CD4-positive, alpha-beta memory T cell (primary cell): Measurements from ENCODE around the gene RAB27A. TPM values are rescaled to one million over a fixed set of nuclear protein-coding genes. Genes with fewer than 3 reads are reported as not detected.
"Not testable (repeated sequence)": the region's sequence is repeated elsewhere in the genome, so short reads cannot be mapped to it uniquely, and the experiment has no call there.

Experiments
- CTCF ChIA-PET: fragments of 350-600 bp; sonication (Branson Sonifier 250); formaldehyde crosslinking; loops from one replicate; lab custom pipeline; 2021; ENCODE audit warnings: inconsistent platforms; ENCODE audit not compliant: partially characterized antibody; lab: Charles Lee
- POLR2A ChIA-PET: fragments of 350-600 bp; sonication (Branson Sonifier 250); formaldehyde crosslinking; loops from one replicate; lab custom pipeline; 2021; ENCODE audit not compliant: partially characterized antibody; lab: Charles Lee
- DNase-seq, 5 donors: peaks; one replicate each; pipeline versions ENCODE4 v3.0.0 to v3.0.0-alpha.2; 2020 to 2022; ENCODE audit warnings: mixed read lengths in 1 of 5
- H3K27ac ChIP-seq: one replicate; pipeline ENCODE4 v1.7.0; 2013; ENCODE audit warnings: low read depth, low read length
- H3K27me3 ChIP-seq: 2 replicates; pipeline ENCODE4 v1.7.0; 2013; ENCODE audit warnings: mild to moderate bottlenecking, low read length, moderate library complexity; ENCODE audit not compliant: insufficient read depth
- H3K36me3 ChIP-seq: 2 replicates; pipeline ENCODE4 v1.7.0; 2013; ENCODE audit warnings: mild to moderate bottlenecking, low read length, moderate library complexity; ENCODE audit not compliant: insufficient read depth
- H3K4me1 ChIP-seq: 2 replicates; pipeline ENCODE4 v1.7.0; 2013; ENCODE audit warnings: mild to moderate bottlenecking, low read length, moderate library complexity; ENCODE audit not compliant: insufficient read depth
- H3K4me3 ChIP-seq, 2 donors: one replicate each; pipeline ENCODE4 v1.7.0; 2013; ENCODE audit warnings: low read length in 2 of 2, mild to moderate bottlenecking in 1 of 2
- H3K9me3 ChIP-seq, 2 donors: one replicate each; pipeline ENCODE4 v1.7.0; 2013; ENCODE audit warnings: low read length in 2 of 2, control low read depth in 1 of 2; ENCODE audit not compliant: control insufficient read depth in 1 of 2
- H3K27ac Mint-ChIP-seq, 7 donors: one replicate each; pipeline ENCODE4 v1.8.0; 2020 to 2021; ENCODE audit warnings: mixed read lengths in 7 of 7, mild to moderate bottlenecking in 6 of 7, inconsistent platforms in 3 of 7, moderate library complexity in 3 of 7
- H3K27me3 Mint-ChIP-seq, 2 donors: one replicate each; pipeline ENCODE4 v1.8.0; 2020 to 2021; ENCODE audit warnings: mixed read lengths in 2 of 2
- H3K36me3 Mint-ChIP-seq, 2 donors: one replicate each; pipeline ENCODE4 v1.8.0; 2020 to 2021; ENCODE audit warnings: mixed read lengths in 2 of 2, inconsistent platforms in 1 of 2, mild to moderate bottlenecking in 1 of 2
- H3K4me1 Mint-ChIP-seq, 4 donors: one replicate each; pipeline ENCODE4 v1.8.0; 2020 to 2021; ENCODE audit warnings: mixed read lengths in 4 of 4, mild to moderate bottlenecking in 1 of 4
- H3K4me3 Mint-ChIP-seq, 8 donors: one replicate each; pipeline ENCODE4 v1.8.0; 2020 to 2021; ENCODE audit warnings: mixed read lengths in 8 of 8, mild to moderate bottlenecking in 7 of 8, moderate library complexity in 6 of 8, inconsistent platforms in 3 of 8
- H3K9me3 Mint-ChIP-seq, 8 donors: one replicate each; pipeline ENCODE4 v1.8.0; 2020 to 2021; ENCODE audit warnings: mixed read lengths in 8 of 8, mild to moderate bottlenecking in 5 of 8, inconsistent platforms in 3 of 8, moderate library complexity in 1 of 8
- intact Hi-C: fragments of 100-400 bp; cut with micrococcal nuclease; formaldehyde crosslinking; loops from one replicate; pipeline ENCODE4 v1.15.1; 2023
- polyA plus RNA-seq, 2 donors: library from polyadenylated mRNA; unstranded; fragments of 300-500 nt; fragmentation: Illumina TruSeq; gene quantifications; one replicate each; pipeline ENCODE4 v1.2.3, GENCODE V29; 2021
- total RNA-seq, 2 experiments: library from RNA; stranded (reverse); gene quantifications; one replicate each; pipeline ENCODE4 v1.2.3, GENCODE V29; 2021

The RAB27A gene
- total and polyA plus RNA-seq, 4 experiments from 2014 or later: 44.6 to 55.7 (median 52.3) TPM

DNA sequence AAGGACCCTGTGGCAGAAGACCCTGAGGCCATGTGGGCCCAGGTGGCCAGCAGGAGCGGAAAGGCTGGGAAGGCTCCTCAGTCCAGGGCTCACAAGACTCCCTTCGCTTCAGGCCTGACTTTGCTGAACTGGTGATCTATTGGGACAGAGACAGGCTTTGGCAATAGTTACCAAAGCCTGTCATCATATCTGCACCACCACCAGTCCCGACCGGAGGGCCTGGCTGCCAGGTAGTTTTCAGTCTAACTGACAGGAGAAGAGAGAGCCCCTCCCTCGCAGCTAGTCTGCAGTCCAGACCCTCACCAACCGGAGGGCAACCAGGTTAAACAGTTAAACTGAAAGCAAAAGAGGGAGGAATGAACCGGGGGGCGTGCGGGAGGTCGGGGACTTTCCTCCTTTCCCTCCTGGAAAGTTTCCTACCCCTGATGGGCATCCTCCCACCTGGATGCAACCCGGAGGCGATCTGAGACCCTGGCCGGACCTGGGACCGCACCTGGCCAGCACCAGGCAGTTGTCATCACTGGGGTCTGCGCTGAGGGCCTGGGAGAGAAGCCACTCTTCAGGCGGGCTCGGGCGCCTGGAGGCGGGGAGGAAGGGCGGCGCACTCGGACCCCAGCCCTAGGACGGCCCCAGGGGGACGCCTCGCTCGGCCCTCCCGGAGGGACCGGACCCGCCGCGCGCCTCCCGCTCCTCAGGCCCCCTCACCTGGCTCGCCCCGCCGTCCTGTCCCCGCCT lies 435 bp downstream of the RAB27A start:
- peak overlapping the region; percentile 93 to 96 (median 94) for H3K4me3 Mint-ChIP-seq
- peak overlapping the region; percentile 87 to 98 (median 96) for H3K27ac Mint-ChIP-seq
- intact Hi-C loops: loop anchor here (2.0 kb wide), 1 partner anchor 120 kb away; the partner anchor contains the start of genes CCPG1 and PIERCE2
- H3K27me3 Mint-ChIP-seq: no peaks in the 10 kb centered on the region
- CTCF ChIA-PET: interaction anchor here (1.1 to 3.3 kb wide), 3 partner anchors 12 to 72 kb away, joined by 3 to 21 read pairs (median 6); no protein-coding TSS in a partner anchor
- H3K36me3 Mint-ChIP-seq: peaks cover 7 to 19% of the 10 kb centered on the region in 2 donors
- peaks cover 50% of the 10 kb centered on the region for H3K4me1 ChIP-seq
- peak; percentile 23 to 61 (median 29) for DNase-seq
- peak overlapping the region; percentile 72 to 85 for H3K4me3 ChIP-seq
- H3K4me1 Mint-ChIP-seq: peaks cover 38 to 64% (median 44%) of the 10 kb centered on the region in 4 donors
- no peaks in the 10 kb centered on the region for H3K36me3 ChIP-seq
- POLR2A ChIA-PET: interaction anchor here (1.0 to 14.7 kb wide), 6 partner anchors 11 to 93 kb away, joined by 3 to 201 read pairs (median 6); partner anchors contain the start of genes PIGB, PIGBOS1 and RSL24D1
- H3K9me3 Mint-ChIP-seq: no peaks in the 10 kb centered on the region
- no peaks in the 10 kb centered on the region for H3K27me3 ChIP-seq
- H3K27ac ChIP-seq: peak overlapping the region; percentile 96
- H3K9me3 ChIP-seq: no peaks in the 10 kb centered on the region

DNA sequence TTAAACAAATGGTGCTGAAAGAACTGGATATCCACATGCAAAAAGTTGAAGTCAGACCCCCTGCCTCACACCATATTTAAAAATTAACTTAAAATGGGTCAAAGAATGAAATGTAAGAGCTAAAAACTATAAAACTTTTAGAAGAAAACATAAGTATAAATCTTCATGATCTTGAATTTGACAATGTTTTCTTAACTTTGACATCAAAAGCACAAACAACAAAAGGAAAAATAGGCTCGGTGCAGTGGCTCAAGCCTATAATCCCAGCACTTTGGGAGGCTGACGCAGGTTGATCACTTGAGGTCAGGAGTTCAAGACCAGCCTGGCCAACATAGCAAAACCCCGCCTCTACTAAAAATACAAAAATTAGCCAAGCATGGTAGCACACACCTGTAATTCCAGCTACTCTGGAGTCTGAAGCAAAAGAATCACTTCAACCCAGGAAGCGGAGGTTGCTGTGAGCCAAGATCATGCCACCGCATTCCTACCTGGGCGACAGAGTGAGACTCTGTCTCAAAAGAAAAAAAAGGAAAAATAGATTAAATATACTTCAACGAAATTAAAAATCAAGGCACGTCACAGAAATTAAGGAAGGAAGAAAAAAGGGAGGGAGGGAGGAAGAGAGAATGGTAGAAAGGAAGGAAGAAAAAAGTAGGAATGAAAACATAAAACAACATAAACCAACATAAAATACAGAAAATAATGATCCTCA lies 1.5 kb downstream of the RAB27A start:
- Histone ChIP-seq H3K4me3 (peak overlapping the region in 1 of 2 donors; percentile 85), H3K27ac (peak overlapping the region; percentile 96), H3K27me3 (no peaks in the 10 kb centered on the region), H3K36me3 (no peaks in the 10 kb centered on the region), H3K4me1 (peaks cover 60% of the 10 kb centered on the region), H3K9me3 (no peaks in the 10 kb centered on the region)
- intact Hi-C loops: loop anchor here (2.0 kb wide), 1 partner anchor 121 kb away; the partner anchor contains the start of genes CCPG1 and PIERCE2
- Mint-ChIP-seq H3K36me3 (peaks cover 7 to 19% of the 10 kb centered on the region in 2 donors), H3K27me3 (no peaks in the 10 kb centered on the region), H3K27ac (peak overlapping the region; percentile 87 to 98 (median 96)), H3K9me3 (no peaks in the 10 kb centered on the region), H3K4me1 (peaks cover 45 to 74% (median 52%) of the 10 kb centered on the region in 4 donors), H3K4me3 (peak overlapping the region; percentile 93 to 96 (median 94))
- CTCF ChIA-PET: interaction anchor here (0.8 to 3.3 kb wide), 12 partner anchors 11 to 151 kb away, joined by 3 to 21 read pairs (median 3); partner anchors contain the start of genes PIGB and PIGBOS1
- POLR2A ChIA-PET: interaction anchor here (0.6 to 14.7 kb wide), 10 partner anchors 9 to 957 kb away, joined by 3 to 201 read pairs (median 6); partner anchors contain the start of genes CCPG1, PIERCE2, PIGB and PIGBOS1
- DNase-seq: no peak

DNA sequence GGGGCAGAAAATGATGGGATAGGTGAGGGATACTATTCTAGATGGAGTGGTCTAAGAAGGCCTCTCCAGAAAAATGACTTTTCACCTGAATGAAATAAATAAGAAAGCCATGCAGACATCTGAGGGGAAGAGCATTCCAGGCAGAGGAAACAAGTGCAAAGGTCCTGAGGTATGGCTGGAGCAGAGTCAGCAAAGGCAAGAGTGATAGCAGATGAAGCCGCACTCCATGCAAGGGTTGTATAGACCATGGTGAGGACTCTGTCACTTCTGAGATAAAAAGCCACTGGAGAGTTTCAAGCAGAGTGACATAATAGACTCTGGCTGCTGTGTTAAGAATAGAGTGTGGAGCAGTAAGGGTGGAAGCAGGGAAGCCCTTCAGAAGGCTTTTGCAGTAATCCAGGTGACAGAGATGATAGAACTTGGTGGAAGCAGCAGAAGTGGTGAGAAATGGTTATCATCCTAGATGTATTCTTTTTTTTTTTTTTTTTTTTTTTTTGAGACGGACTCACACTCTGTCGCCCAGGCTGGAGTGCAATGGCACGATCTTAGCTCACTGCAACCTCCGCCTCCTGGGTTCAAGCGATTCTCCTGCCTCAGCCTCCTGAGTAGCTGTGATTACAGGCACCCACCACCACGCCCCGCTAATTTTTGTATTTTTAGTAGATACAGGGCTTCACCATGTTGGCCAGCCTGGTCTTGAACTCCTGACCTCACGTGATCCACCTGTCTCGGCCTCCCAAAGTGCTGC lies 3.0 kb downstream of the RAB27A start:
- POLR2A ChIA-PET: interaction anchor here (1.7 to 14.7 kb wide), 2 partner anchors 19 to 66 kb away, joined by 7 to 201 read pairs; no protein-coding TSS in a partner anchor

DNA sequence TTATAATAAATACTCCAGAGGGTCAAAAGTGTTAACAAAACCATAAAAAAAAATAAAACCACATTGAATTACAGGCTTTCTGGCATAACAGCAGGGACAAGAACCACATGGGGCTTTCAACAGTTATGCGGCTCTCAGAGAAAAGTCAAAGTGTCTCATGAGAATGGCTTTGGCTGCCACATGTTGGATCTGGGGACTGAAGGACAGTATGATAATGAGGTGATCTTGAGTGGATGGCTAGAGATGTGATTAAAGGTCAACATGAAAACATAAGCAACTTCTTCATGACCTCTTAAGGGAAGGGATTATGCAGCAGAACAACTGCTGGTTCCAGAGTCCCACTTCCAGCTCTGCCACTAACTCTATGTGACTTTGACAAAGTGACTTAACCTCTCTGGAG lies 5.2 kb downstream of the RAB27A start:
- Mint-ChIP-seq H3K27me3 (no peaks in the 10 kb centered on the region), H3K4me3 (peak overlapping the region in 6 of 8 donors; percentile 1 to 77 (median 25)), H3K9me3 (no peaks in the 10 kb centered on the region), H3K4me1 (peaks cover 71 to 98% (median 86%) of the 10 kb centered on the region in 4 donors), H3K36me3 (peaks cover 7 to 18% of the 10 kb centered on the region in 2 donors), H3K27ac (peak overlapping the region; percentile 65 to 95 (median 86))
- intact Hi-C loops: no loop called here
- no peaks in the 10 kb centered on the region for H3K27me3 ChIP-seq
- H3K9me3 ChIP-seq: no peaks in the 10 kb centered on the region
- ChIA-PET CTCF (interaction anchor here (1.3 kb wide), 2 partner anchors 17 to 68 kb away, joined by 4 to 7 read pairs; no protein-coding TSS in a partner anchor), POLR2A (interaction anchor here (1.3 to 14.7 kb wide), 2 partner anchors 16 to 63 kb away, joined by 4 to 201 read pairs; no protein-coding TSS in a partner anchor)
- peak overlapping the region; percentile 27 for H3K27ac ChIP-seq
- no peak overlapping the region for H3K4me3 ChIP-seq
- H3K4me1 ChIP-seq: peaks cover 86% of the 10 kb centered on the region
- no peak for DNase-seq
- no peaks in the 10 kb centered on the region for H3K36me3 ChIP-seq

More for the DNA sequence above, 3.0 kb downstream of the RAB27A start:
- DNase-seq, H3K9me3 Mint-ChIP-seq, H3K27me3 ChIP-seq, H3K27ac ChIP-seq, intact Hi-C loops, H3K4me3 ChIP-seq, H3K9me3 ChIP-seq, H3K27me3 Mint-ChIP-seq, H3K36me3 ChIP-seq: not testable (repeated sequence)
- Mint-ChIP-seq H3K36me3 (peaks cover 7 to 19% of the 10 kb centered on the region in 2 donors), H3K4me3 (peak overlapping the region in 7 of 8 donors; percentile 59 to 95 (median 94)), H3K4me1 (peaks cover 61 to 89% (median 67%) of the 10 kb centered on the region in 4 donors), H3K27ac (peak overlapping the region; percentile 57 to 98 (median 95))
- CTCF ChIA-PET: interaction anchor here (1.1 to 3.3 kb wide), 5 partner anchors 10 to 147 kb away, joined by 3 to 21 read pairs (median 4); no protein-coding TSS in a partner anchor
- peaks cover 76% of the 10 kb centered on the region for H3K4me1 ChIP-seq

DNA sequence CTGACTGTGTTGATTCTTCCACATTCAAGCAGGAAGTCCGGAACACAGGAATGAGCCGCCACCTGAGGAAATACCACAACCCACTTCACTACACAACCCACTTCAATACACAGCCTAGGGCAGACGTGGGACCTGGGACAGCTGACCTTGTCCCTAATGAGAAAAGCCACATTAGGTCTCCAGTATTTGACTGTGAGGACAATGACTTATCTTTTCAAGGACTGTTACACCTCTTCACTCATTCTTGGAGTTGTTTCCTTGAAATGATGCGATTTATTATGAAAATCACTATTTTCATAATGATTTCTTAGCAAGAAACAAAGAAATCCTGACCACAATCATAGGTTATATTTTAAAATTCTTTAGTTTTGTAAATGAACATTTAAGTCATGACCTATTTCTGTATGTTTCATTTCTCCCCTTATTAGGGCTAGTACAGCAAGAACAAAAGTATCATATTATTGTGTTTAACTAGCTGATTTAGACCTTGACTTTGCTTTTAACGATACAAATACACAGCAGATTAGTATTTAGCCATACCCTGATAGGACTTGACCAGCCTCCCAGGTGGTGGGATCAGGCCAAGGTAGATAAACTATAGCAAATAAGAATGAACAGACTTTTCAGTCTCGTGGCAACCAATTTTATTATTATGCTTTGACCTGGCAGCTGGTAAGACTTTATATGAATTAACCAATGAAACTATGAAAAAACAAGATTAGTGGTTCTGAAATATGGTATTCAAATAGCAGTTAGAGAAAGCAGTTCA lies 6.0 kb downstream of the RAB27A start:
- H3K4me3 ChIP-seq: peak overlapping the region in 1 of 2 donors; percentile 6
- no peaks in the 10 kb centered on the region for H3K27me3 Mint-ChIP-seq
- H3K4me3 Mint-ChIP-seq: peak overlapping the region in 7 of 8 donors; percentile 60 to 74 (median 69)
- no peaks in the 10 kb centered on the region for H3K36me3 ChIP-seq
- H3K4me1 Mint-ChIP-seq: peaks cover 76 to 100% (median 90%) of the 10 kb centered on the region in 4 donors
- no peaks in the 10 kb centered on the region for H3K9me3 Mint-ChIP-seq
- no peaks in the 10 kb centered on the region for H3K27me3 ChIP-seq
- no peaks in the 10 kb centered on the region for H3K9me3 ChIP-seq
- peak overlapping the region; percentile 47 for H3K27ac ChIP-seq
- peaks cover 7 to 11% of the 10 kb centered on the region in 2 donors for H3K36me3 Mint-ChIP-seq
- peaks cover 91% of the 10 kb centered on the region for H3K4me1 ChIP-seq
- POLR2A ChIA-PET: interaction anchor here (0.6 to 14.7 kb wide), 4 partner anchors 16 to 87 kb away, joined by 3 to 201 read pairs (median 8); partner anchors contain the start of gene RSL24D1
- peak overlapping the region; percentile 87 to 96 (median 92) for H3K27ac Mint-ChIP-seq
- no peak for DNase-seq
- intact Hi-C loops: no loop called here
- CTCF ChIA-PET: no interaction called here
